GM12864 (cell line): ENCODE data around the gene ZMYND11.

Experiments used
- DNase-seq: peaks from one replicate; pipeline ENCODE4 v3.0.0-alpha.2; 2011; ENCODE audit warnings: low read depth
- H3K4me3 ChIP-seq: 2 replicates; pipeline ENCODE4 v1.5.1; 2011; ENCODE audit warnings: mild to moderate bottlenecking, low read depth, low read length, control low read depth
- CTCF ChIP-seq: IDR thresholded peaks from 2 replicates; pipeline ENCODE4 v1.5.1; 2011; ENCODE audit warnings: low read depth, mild to moderate bottlenecking, moderate library complexity, low read length, control low read depth, inconsistent platforms; ENCODE audit errors: missing control alignments

The ZMYND11 gene

GRCh38 chr10:104862-105565 is 30.2 kb upstream of the ZMYND11 start:
- no peak for DNase-seq
- no peak for TF ChIP-seq CTCF
- H3K4me3 ChIP-seq, result no peak overlapping the region

- no peak for DNase-seq
- H3K4me3 ChIP-seq, result no peak overlapping the region
- no peak for TF ChIP-seq CTCF
Measured at GRCh38 chr10:105806-106205, 29.4 kb upstream of the ZMYND11 start.

- H3K4me3 ChIP-seq, result no peak overlapping the region
- no peak for TF ChIP-seq CTCF
- DNase-seq, result no peak
Measured at GRCh38 chr10:106740-107139, 28.5 kb upstream of the ZMYND11 start.

GRCh38 chr10:112246-112645 is 23.0 kb upstream of the ZMYND11 start:
- no peak overlapping the region for H3K4me3 ChIP-seq
- no peak for TF ChIP-seq CTCF
- DNase-seq, result no peak

GRCh38 chr10:124874-125273 is 10.4 kb upstream of the ZMYND11 start:
- DNase-seq, result no peak
- no peak for TF ChIP-seq CTCF
- no peak overlapping the region for H3K4me3 ChIP-seq

GRCh38 chr10:127612-128432 is 7.4 kb upstream of the ZMYND11 start:
- H3K4me3 ChIP-seq, result peak overlapping the region; percentile 12; the same call in 1 of the 2 replicates
- no peak for TF ChIP-seq CTCF
- DNase-seq, result peak; percentile 52
